Hepatocyte (in vitro differentiated cells): ENCODE measurements around the gene PRR12. TPM values are rescaled to one million over a fixed set of nuclear protein-coding genes. Genes with fewer than 3 reads are reported as not detected.

ENCODE experiments used
- DNase-seq: peaks from one replicate; pipeline ENCODE4 v3.0.0-alpha.2; 2016; ENCODE audit warnings: low spot score
- H2AFZ ChIP-seq: fragments of 200-600 bp; sonication (generic); 2 replicates; pipeline ENCODE4 v1.6.0; 2016; ENCODE audit warnings: antibody characterized with exemption, mild to moderate bottlenecking
- H3K27ac ChIP-seq: fragments of 200-600 bp; sonication (generic); 2 replicates; pipeline ENCODE4 v1.5.1; 2016; ENCODE audit warnings: mild to moderate bottlenecking
- H3K27me3 ChIP-seq: fragments of 200-600 bp; sonication (generic); 2 replicates; pipeline ENCODE4 v1.6.1; 2016
- H3K36me3 ChIP-seq: fragments of 200-600 bp; sonication (generic); replicated peaks from 2 replicates; pipeline ENCODE4 v1.5.1; 2016; ENCODE audit warnings: low read depth; ENCODE audit not compliant: insufficient read depth
- H3K4me1 ChIP-seq: fragments of 200-600 bp; sonication (generic); 2 replicates; pipeline ENCODE4 v1.5.1; 2016; ENCODE audit warnings: mild to moderate bottlenecking, moderate library complexity; ENCODE audit not compliant: insufficient read depth
- H3K4me2 ChIP-seq: fragments of 200-600 bp; sonication (generic); 2 replicates; pipeline ENCODE4 v1.6.0; 2016
- H3K4me3 ChIP-seq: fragments of 200-600 bp; sonication (generic); 2 replicates; pipeline ENCODE4 v1.5.1; 2016; ENCODE audit warnings: mild to moderate bottlenecking
- H3K79me2 ChIP-seq: fragments of 200-600 bp; sonication (generic); 2 replicates; pipeline ENCODE4 v1.6.0; 2017; ENCODE audit warnings: mild to moderate bottlenecking
- H3K9me2 ChIP-seq: fragments of 200-600 bp; sonication (generic); replicated peaks from 2 replicates; pipeline ENCODE4 v1.6.0; 2017; ENCODE audit warnings: mild to moderate bottlenecking; ENCODE audit not compliant: insufficient read depth
- H3K9me3 ChIP-seq: fragments of 200-600 bp; sonication (generic); 2 replicates; pipeline ENCODE4 v1.5.1; 2016; ENCODE audit warnings: low read depth, mild to moderate bottlenecking
- H4K20me1 ChIP-seq: fragments of 200-600 bp; sonication (generic); 2 replicates; pipeline ENCODE4 v1.6.0; 2016; ENCODE audit warnings: mild to moderate bottlenecking; ENCODE audit not compliant: insufficient read depth, poor library complexity, severe bottlenecking
- CTCF ChIP-seq: fragments of 200-600 bp; sonication (generic); IDR thresholded peaks from 2 replicates; pipeline ENCODE4 v1.5.1; 2016; ENCODE audit warnings: antibody characterized with exemption, mild to moderate bottlenecking; ENCODE audit not compliant: poor library complexity
- EZH2 ChIP-seq: fragments of 200-600 bp; sonication (generic); IDR thresholded peaks from 2 replicates; pipeline ENCODE4 v1.6.1; 2016; ENCODE audit warnings: antibody characterized with exemption, mild to moderate bottlenecking, borderline replicate concordance
- EZH2phosphoT487 ChIP-seq: fragments of 200-600 bp; sonication (generic); IDR thresholded peaks from one replicate; pipeline ENCODE4 v1.6.1; 2018; ENCODE audit warnings: antibody characterized with exemption, mild to moderate bottlenecking, low read depth, moderate library complexity; ENCODE audit not compliant: unreplicated experiment, severe bottlenecking
- WGBS: methylation state at CpG from one replicate; pipeline ENCODE4 v1.1.6; 2016; ENCODE audit warnings: low lambda C conversion rate; ENCODE audit errors: missing lambda C conversion rate; 5-methylcytosine and 5-hydroxymethylcytosine counted together
- polyA plus RNA-seq: library from polyadenylated mRNA; unstranded; fragments of >200 nt; fragmentation: Nextera tagmentation; extraction: Ambion mirVana; gene quantifications from 2 replicates; pipeline ENCODE4 v1.2.1, GENCODE V29; 2016
- total RNA-seq: library from RNA; depleted of rRNA; stranded (reverse); fragments of >200 nt; gene quantifications from 2 replicates; pipeline ENCODE4 v1.2.3, GENCODE V29; 2014

Gene PRR12
- total and polyA plus RNA-seq, 2 experiments from 2014 or later = 2.7 to 3.7 TPM

- H3K4me1 ChIP-seq = peaks cover 4% of the 10 kb centered on the region
- WGBS = 95% methylated on average over 12 of the region's 12 CpGs
- H3K9me2 ChIP-seq = no peaks in the 10 kb centered on the region
- no peaks in the 10 kb centered on the region for H4K20me1 ChIP-seq
- H3K36me3 ChIP-seq = no peaks in the 10 kb centered on the region
- no peak overlapping the region for H3K27ac ChIP-seq
- no peak for DNase-seq
- H2AFZ ChIP-seq = no peak overlapping the region
- TF ChIP-seq CTCF = no peak
- TF ChIP-seq EZH2phosphoT487 = no peak
- no peak for TF ChIP-seq EZH2
- no peak overlapping the region for H3K4me2 ChIP-seq
- no peaks in the 10 kb centered on the region for H3K9me3 ChIP-seq
- no peaks in the 10 kb centered on the region for H3K27me3 ChIP-seq
- H3K79me2 ChIP-seq = peaks cover 8% of the 10 kb centered on the region
- H3K4me3 ChIP-seq = no peak overlapping the region
Measured at GRCh38 chr19:49658566-49659442, 67.8 kb downstream of the PRR12 start.

DNA sequence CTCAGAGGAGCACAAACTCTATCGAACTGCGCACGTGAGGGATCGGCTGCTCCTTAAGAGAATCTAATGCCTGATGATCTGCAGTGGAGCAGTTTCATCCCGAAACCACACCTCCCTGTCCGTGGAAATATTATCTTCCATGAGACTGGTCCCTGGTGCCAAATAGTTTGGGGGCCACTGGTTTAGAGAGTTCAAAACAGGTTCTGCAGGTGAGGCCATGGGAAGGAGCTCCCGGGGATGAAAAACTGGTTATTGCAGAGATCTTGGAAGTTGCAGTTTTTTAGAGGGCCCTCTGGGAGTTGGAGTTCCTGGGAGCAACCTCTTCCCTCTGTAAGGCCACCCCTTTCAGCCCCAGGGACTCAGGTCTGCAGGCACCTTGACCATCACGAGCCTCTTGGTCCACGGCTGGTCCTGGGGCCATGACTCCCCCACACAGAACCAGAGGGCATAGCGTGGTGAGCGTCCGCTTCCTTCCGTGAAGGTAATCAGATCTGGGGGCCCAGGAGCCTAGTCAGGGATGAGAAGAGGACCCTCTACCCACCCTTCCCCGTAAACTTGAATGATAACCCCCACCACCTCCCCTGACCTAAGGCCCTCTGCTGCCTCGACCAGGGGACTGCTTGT is 69.5 kb downstream of the PRR12 start:
- H3K4me2 ChIP-seq = no peak overlapping the region
- no peaks in the 10 kb centered on the region for H3K27me3 ChIP-seq
- H3K79me2 ChIP-seq = peaks cover 11% of the 10 kb centered on the region
- H4K20me1 ChIP-seq = no peaks in the 10 kb centered on the region
- no peaks in the 10 kb centered on the region for H3K36me3 ChIP-seq
- no peak overlapping the region for H2AFZ ChIP-seq
- H3K4me3 ChIP-seq = no peak overlapping the region
- H3K9me3 ChIP-seq = no peaks in the 10 kb centered on the region
- no peaks in the 10 kb centered on the region for H3K9me2 ChIP-seq
- H3K27ac ChIP-seq = no peak overlapping the region
- DNase-seq = no peak
- TF ChIP-seq EZH2phosphoT487 (no peak), EZH2 (no peak), CTCF (no peak)
- peaks cover 8% of the 10 kb centered on the region for H3K4me1 ChIP-seq
- 94% methylated on average over 15 of the region's 15 CpGs for WGBS

DNA sequence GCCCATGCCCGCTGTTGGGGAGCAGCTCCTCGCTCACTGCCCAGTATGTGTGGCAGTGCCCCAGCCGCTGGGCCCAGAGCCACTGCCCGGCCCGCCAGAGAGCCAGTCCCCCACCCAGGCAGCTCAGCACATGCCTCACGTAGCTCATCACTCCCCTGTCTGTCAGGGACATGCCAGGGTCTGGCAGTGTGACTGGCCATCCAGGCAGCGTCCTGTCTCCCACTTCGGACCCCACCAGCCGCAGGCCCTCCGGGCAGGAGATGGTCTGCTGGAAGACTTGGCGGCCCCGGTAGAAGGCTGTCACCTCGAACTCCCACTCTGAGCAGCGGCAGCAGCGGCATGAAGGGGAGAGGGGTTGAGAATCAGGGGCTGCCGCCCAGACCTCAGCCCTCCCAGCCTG is 71.0 kb downstream of the PRR12 start:
- Histone ChIP-seq H3K27ac (no peak overlapping the region), H3K36me3 (no peaks in the 10 kb centered on the region), H2AFZ (no peak overlapping the region), H3K9me2 (no peaks in the 10 kb centered on the region), H4K20me1 (no peaks in the 10 kb centered on the region), H3K4me1 (peaks cover 12% of the 10 kb centered on the region), H3K9me3 (no peaks in the 10 kb centered on the region), H3K79me2 (peaks cover 20% of the 10 kb centered on the region), H3K27me3 (no peaks in the 10 kb centered on the region), H3K4me2 (no peak overlapping the region), H3K4me3 (no peak overlapping the region)
- DNase-seq = no peak
- no peak for TF ChIP-seq EZH2phosphoT487
- TF ChIP-seq CTCF = no peak
- no peak for TF ChIP-seq EZH2
- WGBS = 97% methylated on average over 16 of the region's 16 CpGs
